SK-N-SH (cell line): ENCODE measurements around the gene TOLLIP. TPM values are rescaled to one million over a fixed set of nuclear protein-coding genes. Genes with fewer than 3 reads are reported as not detected.

ENCODE experiments used
- CTCF ChIA-PET: fragments of 300-600, 350-600 bp; formaldehyde crosslinking; extraction: SDS; loops from one replicate; lab custom pipeline; 2021; lab: Yijun Ruan, JAX
- POLR2A ChIA-PET: fragments of 350-600 bp; sonication (Branson Sonifier 250); formaldehyde crosslinking; extraction: SDS; loops from one replicate; lab custom pipeline; 2020; ENCODE audit warnings: antibody characterized with exemption, inconsistent platforms; lab: Yijun Ruan, JAX
- DNase-seq: peaks from one replicate; pipeline ENCODE4 v3.0.0; 2012
- H2AFZ ChIP-seq: fragments of 200-600 bp; sonication (generic); 2 replicates; pipeline ENCODE4 v1.8.1; 2016; ENCODE audit warnings: antibody characterized with exemption, mild to moderate bottlenecking, low read depth
- H3F3A ChIP-seq: fragments of 200-600 bp; sonication (generic); replicated peaks from 2 replicates; pipeline ENCODE3; 2016; ENCODE audit warnings: antibody characterized with exemption, mild to moderate bottlenecking; ENCODE audit not compliant: insufficient read depth
- H3K27ac ChIP-seq, 2 experiments: fragments of 200-500 bp in 1 of 2; fragments of 200-600 bp in 1 of 2; sonication (Bioruptor generic) in 1 of 2; sonication (generic), shearing (Covaris generic) in 1 of 2; 2 replicates each; pipeline versions ENCODE4 v1.5.1 to v1.6.1; 2014 to 2016; ENCODE audit warnings: low read depth in 2 of 2, inconsistent platforms in 1 of 2, low read length in 1 of 2, mild to moderate bottlenecking in 1 of 2, mixed read lengths in 1 of 2
- H3K27me3 ChIP-seq: fragments of 200-600 bp; sonication (generic), shearing (Covaris generic); 2 replicates; pipeline ENCODE4 v1.6.1; 2016; ENCODE audit warnings: mixed run types; ENCODE audit not compliant: insufficient read depth
- H3K36me3 ChIP-seq, 2 experiments: fragments of 200-500 bp in 1 of 2; fragments of 200-600 bp in 1 of 2; sonication (Bioruptor generic) in 1 of 2; sonication (generic) in 1 of 2; replicated peaks in 1 of 2; 2 replicates each; pipeline versions ENCODE3 to v1.5.1; 2014 to 2016; ENCODE audit warnings: low read length in 1 of 2, mild to moderate bottlenecking in 1 of 2; ENCODE audit not compliant: insufficient read depth in 2 of 2, control insufficient read depth in 1 of 2
- H3K4me1 ChIP-seq, 2 experiments: fragments of 200-500 bp in 1 of 2; fragments of 200-600 bp in 1 of 2; sonication (Bioruptor generic) in 1 of 2; sonication (generic), shearing (Covaris generic) in 1 of 2; 2 replicates each; pipeline versions ENCODE4 v1.5.1 to v1.6.1; 2014 to 2016; ENCODE audit warnings: low read depth in 1 of 2, low read length in 1 of 2, mixed run types in 1 of 2; ENCODE audit not compliant: insufficient read depth in 2 of 2, control insufficient read depth in 1 of 2
- H3K4me2 ChIP-seq: fragments of 200-600 bp; sonication (generic), shearing (Covaris generic); 2 replicates; pipeline ENCODE4 v1.6.1; 2017; ENCODE audit warnings: mixed run types
- H3K4me3 ChIP-seq, 2 experiments: fragments of 200-500 bp in 1 of 2; fragments of 200-600 bp in 1 of 2; sonication (Bioruptor generic) in 1 of 2; sonication (generic), shearing (Covaris generic) in 1 of 2; 2 replicates each; pipeline versions ENCODE4 v1.5.1 to v1.8.1; 2014 to 2016; ENCODE audit warnings: low read depth in 2 of 2, inconsistent platforms in 1 of 2, low read length in 1 of 2, mild to moderate bottlenecking in 1 of 2, mixed read lengths in 1 of 2, moderate library complexity in 1 of 2
- H3K79me2 ChIP-seq: fragments of 200-600 bp; sonication (generic); 2 replicates; pipeline ENCODE4 v1.8.1; 2017; ENCODE audit warnings: mild to moderate bottlenecking; ENCODE audit not compliant: insufficient read depth
- H3K9ac ChIP-seq: fragments of 200-600 bp; sonication (generic); 2 replicates; pipeline ENCODE4 v1.6.1; 2017; ENCODE audit warnings: mixed run types
- H3K9me2 ChIP-seq: fragments of 200-600 bp; sonication (generic); 2 replicates; pipeline ENCODE4 v1.6.1; 2017; ENCODE audit warnings: mixed run types
- H3K9me3 ChIP-seq: fragments of 200-600 bp; sonication (generic); 2 replicates; pipeline ENCODE4 v1.6.1; 2017; ENCODE audit warnings: mixed run types, mild to moderate bottlenecking, moderate library complexity
- H4K20me1 ChIP-seq: fragments of 200-600 bp; sonication (generic); 2 replicates; pipeline ENCODE4 v1.6.1; 2017; ENCODE audit warnings: mild to moderate bottlenecking, mixed run types; ENCODE audit not compliant: insufficient read depth
- ELF1 ChIP-seq: IDR thresholded peaks from 2 replicates; pipeline ENCODE4 v1.4.0; 2012
- EP300 ChIP-seq, 2 experiments: IDR thresholded peaks; 2 replicates each; pipeline versions ENCODE4 v1.4.0 to v1.6.1; 2012; ENCODE audit warnings: borderline replicate concordance in 1 of 2, low read depth in 1 of 2, low read length in 1 of 2
- FOXM1 ChIP-seq: IDR thresholded peaks from 2 replicates; pipeline ENCODE4 v1.4.0; 2012; ENCODE audit warnings: low read depth, mild to moderate bottlenecking
- GABPA ChIP-seq: IDR thresholded peaks from 2 replicates; pipeline ENCODE4 v1.4.0; 2012; ENCODE audit warnings: low read depth, mild to moderate bottlenecking
- JUND ChIP-seq: IDR thresholded peaks from 2 replicates; pipeline ENCODE4 v1.4.0; 2012
- MXI1 ChIP-seq: IDR thresholded peaks from 2 replicates; pipeline ENCODE4 v1.6.1; 2012; ENCODE audit warnings: mild to moderate bottlenecking, low read depth, low read length, improper control_type of control experiment
- POLR2AphosphoS5 ChIP-seq: IDR thresholded peaks from 2 replicates; pipeline ENCODE4 v1.6.1; 2012; ENCODE audit warnings: low read depth, low read length
- RAD21 ChIP-seq: IDR thresholded peaks from 2 replicates; pipeline ENCODE4 v1.6.1; 2012; ENCODE audit warnings: mild to moderate bottlenecking, low read length
- REST ChIP-seq: IDR thresholded peaks from 2 replicates; pipeline ENCODE4 v1.6.1; 2012; ENCODE audit warnings: mild to moderate bottlenecking, low read depth, low read length, moderate library complexity
- RXRA ChIP-seq: IDR thresholded peaks from 2 replicates; pipeline ENCODE4 v1.4.0; 2012; ENCODE audit warnings: low read depth, mild to moderate bottlenecking, borderline replicate concordance
- TAF1 ChIP-seq: IDR thresholded peaks from 2 replicates; pipeline ENCODE4 v1.6.1; 2012; ENCODE audit warnings: low read depth, mild to moderate bottlenecking, low read length, moderate library complexity, borderline replicate concordance
- TEAD4 ChIP-seq: IDR thresholded peaks from 2 replicates; pipeline ENCODE4 v1.4.0; 2012; ENCODE audit warnings: mild to moderate bottlenecking, borderline replicate concordance; ENCODE audit not compliant: insufficient read depth
- WGBS: methylation state at CpG from one replicate; pipeline ENCODE4 v1.1.6; 2017; ENCODE audit warnings: low lambda C conversion rate; 5-methylcytosine and 5-hydroxymethylcytosine counted together
- polyA plus RNA-seq, 3 experiments: library from polyadenylated mRNA; depleted of rRNA; stranded (reverse); fragments of >200 nt; gene quantifications; 2 replicates each; pipeline ENCODE4 v1.2.3, GENCODE V29; 2012
- TF ChIP-seq, protein P1 (sequence below): IDR thresholded peaks from 2 replicates; pipeline ENCODE4 v1.4.0; 2012; ENCODE audit warnings: low read depth, borderline replicate concordance

The TOLLIP gene
- polyA plus RNA-seq, 1 of the 3 experiments (the other 2 are of a cell fraction), result 55.4 TPM

DNA sequence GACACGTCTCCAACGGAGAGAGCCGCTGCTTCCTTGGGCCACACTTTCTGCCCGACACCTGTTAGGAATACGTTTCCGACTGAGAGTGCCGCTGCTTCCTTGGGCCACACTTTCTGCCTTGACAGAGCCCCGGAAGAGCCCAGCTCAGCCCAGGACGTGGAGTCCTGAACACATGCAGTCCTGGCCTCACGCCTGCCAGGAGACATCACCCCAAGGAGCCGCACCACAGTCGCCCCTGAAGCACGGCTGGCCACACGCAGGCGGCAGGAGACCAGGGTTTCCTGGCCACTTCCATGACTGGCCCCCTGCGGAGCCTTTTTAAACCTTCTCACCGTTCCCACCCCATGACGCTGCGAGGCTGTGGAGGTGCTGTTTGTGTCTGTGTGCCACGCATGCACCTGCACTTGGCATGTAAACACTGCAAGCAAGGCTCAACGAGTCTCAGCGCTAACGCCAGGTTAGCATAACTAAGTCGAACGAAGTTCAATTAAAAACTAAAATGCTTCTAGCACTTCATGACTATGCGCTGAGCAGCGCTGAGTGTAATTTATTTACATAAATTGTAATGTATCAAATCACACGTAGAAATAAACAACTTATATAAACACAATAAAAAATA is 8.8 kb downstream of the TOLLIP start:
- POLR2A ChIA-PET, result no interaction called here
- H3K79me2 ChIP-seq, result peaks cover 88% of the 10 kb centered on the region
- CTCF ChIA-PET, result interaction anchor here (0.9 to 1.3 kb wide), 4 partner anchors 101 to 274 kb away, joined by 3 to 4 read pairs (median 3); no protein-coding TSS in a partner anchor
- no peaks in the 10 kb centered on the region for H3K27me3 ChIP-seq
- H4K20me1 ChIP-seq, result peaks cover 48% of the 10 kb centered on the region
- 97% methylated on average over 21 of the region's 28 CpGs for WGBS
- H3K9ac ChIP-seq, result no peak overlapping the region
- H3K9me2 ChIP-seq, result no peaks in the 10 kb centered on the region
- H3K9me3 ChIP-seq, result no peaks in the 10 kb centered on the region
- no peak overlapping the region for H2AFZ ChIP-seq
- no peaks in the 10 kb centered on the region; a peak in 1 of 4 replicates for H3K4me1 ChIP-seq
- no peak for DNase-seq
- no peak overlapping the region for H3K4me2 ChIP-seq
- peaks cover 0 to 24% of the 10 kb centered on the region in 2 experiments for H3K36me3 ChIP-seq
- H3K4me3 ChIP-seq, result no peak overlapping the region
- H3F3A ChIP-seq, result no peaks in the 10 kb centered on the region
- H3K27ac ChIP-seq, result no peak overlapping the region
- no peak for TF ChIP-seq POLR2AphosphoS5
- no peak for TF ChIP-seq GABPA

DNA sequence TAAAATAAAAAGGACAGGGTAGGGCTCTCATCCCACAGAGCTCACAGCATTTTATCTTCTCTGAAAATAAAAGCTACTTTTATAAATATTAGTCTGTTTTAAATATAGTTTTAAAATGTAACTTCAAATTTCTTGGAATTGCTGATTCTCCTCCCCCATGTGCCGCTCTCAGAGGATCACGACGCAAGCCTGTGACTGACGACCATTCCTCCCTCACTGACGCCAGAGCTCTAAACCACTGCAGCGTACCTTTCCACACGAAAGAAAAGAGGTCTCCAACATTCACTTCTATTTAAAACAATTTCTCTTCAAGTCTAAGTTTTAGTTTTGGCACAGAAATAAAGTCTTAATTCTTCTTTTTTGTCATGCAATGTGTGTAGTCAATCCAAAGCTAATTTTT is 9.3 kb downstream of the TOLLIP start:
- WGBS, result 96% methylated on average over 7 of the region's 7 CpGs
- no peak overlapping the region for H3K4me2 ChIP-seq
- no peak overlapping the region for H2AFZ ChIP-seq
- no peaks in the 10 kb centered on the region for H3K9me3 ChIP-seq
- no peak overlapping the region for H3K27ac ChIP-seq
- peaks cover 0 to 24% of the 10 kb centered on the region in 2 experiments for H3K36me3 ChIP-seq
- no peak for DNase-seq
- H3K9me2 ChIP-seq, result no peaks in the 10 kb centered on the region
- H4K20me1 ChIP-seq, result peaks cover 49% of the 10 kb centered on the region
- no peak overlapping the region for H3K4me3 ChIP-seq
- peaks cover 84% of the 10 kb centered on the region for H3K79me2 ChIP-seq
- H3K4me1 ChIP-seq, result no peaks in the 10 kb centered on the region; a peak in 1 of 4 replicates
- POLR2A ChIA-PET, result no interaction called here
- TF ChIP-seq REST (no peak), TEAD4 (no peak), TAF1 (no peak), POLR2AphosphoS5 (no peak), FOXM1 (no peak), RAD21 (no peak), GABPA (no peak), JUND (no peak), ELF1 (no peak), RXRA (no peak), EP300 (IDR thresholded peaks at IDR 0.05; ENCODE audit: borderline replicate concordance in 1 of 2, low read depth in 1 of 2, low read length in 1 of 2) (no peak), MXI1 (no peak)
- TF ChIP-seq, protein P1, sequence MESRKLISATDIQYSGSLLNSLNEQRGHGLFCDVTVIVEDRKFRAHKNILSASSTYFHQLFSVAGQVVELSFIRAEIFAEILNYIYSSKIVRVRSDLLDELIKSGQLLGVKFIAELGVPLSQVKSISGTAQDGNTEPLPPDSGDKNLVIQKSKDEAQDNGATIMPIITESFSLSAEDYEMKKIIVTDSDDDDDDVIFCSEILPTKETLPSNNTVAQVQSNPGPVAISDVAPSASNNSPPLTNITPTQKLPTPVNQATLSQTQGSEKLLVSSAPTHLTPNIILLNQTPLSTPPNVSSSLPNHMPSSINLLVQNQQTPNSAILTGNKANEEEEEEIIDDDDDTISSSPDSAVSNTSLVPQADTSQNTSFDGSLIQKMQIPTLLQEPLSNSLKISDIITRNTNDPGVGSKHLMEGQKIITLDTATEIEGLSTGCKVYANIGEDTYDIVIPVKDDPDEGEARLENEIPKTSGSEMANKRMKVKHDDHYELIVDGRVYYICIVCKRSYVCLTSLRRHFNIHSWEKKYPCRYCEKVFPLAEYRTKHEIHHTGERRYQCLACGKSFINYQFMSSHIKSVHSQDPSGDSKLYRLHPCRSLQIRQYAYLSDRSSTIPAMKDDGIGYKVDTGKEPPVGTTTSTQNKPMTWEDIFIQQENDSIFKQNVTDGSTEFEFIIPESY, result no peak
- H3F3A ChIP-seq, result no peaks in the 10 kb centered on the region
- CTCF ChIA-PET, result interaction anchor here (0.9 to 1.3 kb wide), 4 partner anchors 102 to 274 kb away, joined by 3 to 4 read pairs (median 3); no protein-coding TSS in a partner anchor
- H3K9ac ChIP-seq, result no peak overlapping the region
- H3K27me3 ChIP-seq, result no peaks in the 10 kb centered on the region
